Inflammatory macrophage treated with lipopolysaccharide for 4 hours (primary cell): ENCODE data around the gene C11orf91.
"Not testable (repeated sequence)": the region's sequence is repeated elsewhere in the genome, so short reads cannot be mapped to it uniquely, and the experiment has no call there.

Experiments
- DNase-seq: peaks from one replicate; pipeline ENCODE4 v3.0.0-alpha.2; 2020

Gene C11orf91

GRCh38 chr11:33668468-33668825, 32.2 kb downstream of the C11orf91 start:
- DNase-seq, result no peak

GRCh38 chr11:33667819-33668467, 32.7 kb downstream of the C11orf91 start:
- DNase-seq, result no peak

- DNase-seq, result no peak
Measured at GRCh38 chr11:33665350-33666106, 35.1 kb downstream of the C11orf91 start.

GRCh38 chr11:33664827-33665226, 35.8 kb downstream of the C11orf91 start:
- no peak for DNase-seq

GRCh38 chr11:33664166-33664565, 36.5 kb downstream of the C11orf91 start:
- no peak for DNase-seq

GRCh38 chr11:33663121-33663520, 37.5 kb downstream of the C11orf91 start:
- DNase-seq, result no peak

GRCh38 chr11:33661526-33661925, 39.1 kb downstream of the C11orf91 start:
- not testable (repeated sequence) for DNase-seq

GRCh38 chr11:33660962-33661361, 39.7 kb downstream of the C11orf91 start:
- no peak for DNase-seq

- DNase-seq, result no peak
Measured at GRCh38 chr11:33659370-33660139, 41.1 kb downstream of the C11orf91 start.

GRCh38 chr11:33658195-33658900, 42.3 kb downstream of the C11orf91 start:
- no peak for DNase-seq

- no peak for DNase-seq
Measured at GRCh38 chr11:33657757-33658156, 42.9 kb downstream of the C11orf91 start.

GRCh38 chr11:33656768-33657167, 43.9 kb downstream of the C11orf91 start:
- no peak for DNase-seq

GRCh38 chr11:33655842-33656600, 44.6 kb downstream of the C11orf91 start:
- DNase-seq, result no peak

GRCh38 chr11:33654594-33654993, 46.0 kb downstream of the C11orf91 start:
- no peak for DNase-seq

GRCh38 chr11:33652930-33653329, 47.7 kb downstream of the C11orf91 start:
- DNase-seq, result no peak

- DNase-seq, result no peak
Measured at GRCh38 chr11:33652431-33652830, 48.2 kb downstream of the C11orf91 start.

- DNase-seq, result no peak
Measured at GRCh38 chr11:33651990-33652389, 48.6 kb downstream of the C11orf91 start.

- no peak for DNase-seq
Measured at GRCh38 chr11:33651555-33651954, 49.1 kb downstream of the C11orf91 start.

GRCh38 chr11:33649944-33650343, 50.7 kb downstream of the C11orf91 start:
- DNase-seq, result no peak
